Gastrocnemius medialis (tissue), 4 donors: ENCODE data around the gene S100A1.

Experiments
- POLR2A ChIP-seq, 2 donors: fragments of 450-650 bp; IDR thresholded peaks; one replicate each; pipeline ENCODE4 v1.6.1; 2017; ENCODE audit warnings: antibody characterized with exemption in 2 of 2, mild to moderate bottlenecking in 2 of 2, moderate library complexity in 2 of 2
- TF ChIP-seq, protein P1 (sequence below), 5 experiments: fragments of 450-650 bp in 3 of 5; fragments of 200-600 bp in 2 of 5; sonication (generic) in 2 of 5; IDR thresholded peaks in 4 of 5; conservative IDR thresholded peaks in 1 of 5; 1 replicate in 4 of 5; 2 replicates in 1 of 5; pipeline ENCODE4 v1.5.1; 2016 to 2019; ENCODE audit warnings: antibody characterized with exemption in 5 of 5, mild to moderate bottlenecking in 3 of 5, moderate library complexity in 3 of 5

DNA sequence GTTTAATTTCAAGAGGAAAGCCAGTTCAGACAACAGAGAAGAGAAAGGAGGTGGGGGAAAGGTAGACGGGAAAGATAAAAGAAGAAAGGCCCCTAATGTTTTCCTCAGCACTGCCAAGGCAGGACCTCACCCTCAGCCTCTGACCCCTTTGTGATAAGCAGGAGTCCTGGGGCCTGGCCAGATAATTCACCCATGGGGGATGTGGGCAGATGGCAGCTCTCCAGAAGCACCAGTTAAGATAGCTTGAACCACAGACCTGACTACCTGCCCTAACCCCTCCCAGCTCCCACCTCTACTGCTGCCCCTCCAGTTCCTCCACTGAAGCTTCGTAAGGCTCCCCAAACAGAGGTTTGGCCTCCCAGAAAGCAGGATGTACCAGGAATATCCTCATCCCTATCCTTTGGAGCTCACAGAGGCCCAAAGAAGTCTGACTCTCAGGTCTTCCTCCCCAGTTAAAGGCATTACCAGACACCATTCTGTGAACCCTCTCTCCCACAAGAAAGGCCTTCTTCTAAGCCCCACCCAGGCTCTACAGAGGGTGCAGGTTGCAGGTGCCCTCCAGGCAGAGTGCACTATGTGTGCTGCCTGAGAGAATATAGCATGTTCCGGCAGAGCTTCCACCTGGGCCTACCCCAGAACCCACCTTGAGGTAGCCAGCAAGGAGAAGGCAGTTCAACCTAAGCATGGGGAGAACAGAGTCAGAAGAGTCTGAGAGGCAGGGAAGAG, 21.1 kb downstream of the S100A1 start:
- TF ChIP-seq, protein P1, sequence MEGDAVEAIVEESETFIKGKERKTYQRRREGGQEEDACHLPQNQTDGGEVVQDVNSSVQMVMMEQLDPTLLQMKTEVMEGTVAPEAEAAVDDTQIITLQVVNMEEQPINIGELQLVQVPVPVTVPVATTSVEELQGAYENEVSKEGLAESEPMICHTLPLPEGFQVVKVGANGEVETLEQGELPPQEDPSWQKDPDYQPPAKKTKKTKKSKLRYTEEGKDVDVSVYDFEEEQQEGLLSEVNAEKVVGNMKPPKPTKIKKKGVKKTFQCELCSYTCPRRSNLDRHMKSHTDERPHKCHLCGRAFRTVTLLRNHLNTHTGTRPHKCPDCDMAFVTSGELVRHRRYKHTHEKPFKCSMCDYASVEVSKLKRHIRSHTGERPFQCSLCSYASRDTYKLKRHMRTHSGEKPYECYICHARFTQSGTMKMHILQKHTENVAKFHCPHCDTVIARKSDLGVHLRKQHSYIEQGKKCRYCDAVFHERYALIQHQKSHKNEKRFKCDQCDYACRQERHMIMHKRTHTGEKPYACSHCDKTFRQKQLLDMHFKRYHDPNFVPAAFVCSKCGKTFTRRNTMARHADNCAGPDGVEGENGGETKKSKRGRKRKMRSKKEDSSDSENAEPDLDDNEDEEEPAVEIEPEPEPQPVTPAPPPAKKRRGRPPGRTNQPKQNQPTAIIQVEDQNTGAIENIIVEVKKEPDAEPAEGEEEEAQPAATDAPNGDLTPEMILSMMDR (IDR thresholded peaks at IDR 0.05 in 4 of 5, conservative IDR thresholded peaks at IDR 0.05 in 1 of 5), result no peak
- no peak for TF ChIP-seq POLR2A (IDR thresholded peaks at IDR 0.05)
